G401.6 (cell line): ENCODE results near the gene TPSG1.
"Not testable (repeated sequence)": the region's sequence is repeated elsewhere in the genome, so short reads cannot be mapped to it uniquely, and the experiment has no call there.

Experiments
- FAIRE-seq: peaks from 2 replicates; lab custom pipeline; 2012; peaks lifted over from hg19 to GRCh38; lab: Jason Lieb, UNC

The TPSG1 gene

DNA sequence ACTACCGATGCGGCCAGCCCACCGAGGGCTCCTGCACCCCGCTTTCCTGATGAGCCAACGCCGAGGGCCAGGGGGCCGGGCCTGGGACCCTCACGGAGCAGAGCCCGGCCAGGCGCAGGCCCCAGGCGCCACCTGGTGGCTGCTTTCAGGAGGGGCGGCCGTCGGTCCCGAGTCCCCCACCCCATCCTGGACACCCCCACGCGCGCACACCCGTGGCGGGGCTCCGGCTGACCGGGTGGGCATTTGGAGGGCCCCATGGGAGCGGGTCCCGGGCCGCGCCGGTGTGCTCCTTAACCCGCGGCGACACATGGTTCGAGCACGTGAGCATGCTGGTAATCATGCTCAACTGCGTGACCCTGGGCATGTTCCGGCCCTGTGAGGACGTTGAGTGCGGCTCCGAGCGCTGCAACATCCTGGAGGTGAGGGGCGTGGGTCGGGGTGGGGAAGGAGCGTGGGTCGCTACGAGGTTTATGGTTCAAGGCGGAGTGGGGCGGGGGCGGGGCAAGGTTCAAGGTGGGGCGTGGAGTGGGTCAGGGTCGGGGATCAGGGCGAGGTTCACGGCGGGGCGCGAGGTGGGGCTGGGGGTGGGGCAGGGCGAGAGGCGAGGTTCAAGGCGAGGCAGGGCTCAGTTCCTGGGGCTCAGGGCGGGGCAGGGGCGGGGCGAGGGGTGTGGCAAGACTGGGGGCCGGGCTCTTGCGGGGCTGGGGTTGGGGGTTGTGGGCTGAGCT is 30.2 kb downstream of the TPSG1 start:
- FAIRE-seq: no peak

DNA sequence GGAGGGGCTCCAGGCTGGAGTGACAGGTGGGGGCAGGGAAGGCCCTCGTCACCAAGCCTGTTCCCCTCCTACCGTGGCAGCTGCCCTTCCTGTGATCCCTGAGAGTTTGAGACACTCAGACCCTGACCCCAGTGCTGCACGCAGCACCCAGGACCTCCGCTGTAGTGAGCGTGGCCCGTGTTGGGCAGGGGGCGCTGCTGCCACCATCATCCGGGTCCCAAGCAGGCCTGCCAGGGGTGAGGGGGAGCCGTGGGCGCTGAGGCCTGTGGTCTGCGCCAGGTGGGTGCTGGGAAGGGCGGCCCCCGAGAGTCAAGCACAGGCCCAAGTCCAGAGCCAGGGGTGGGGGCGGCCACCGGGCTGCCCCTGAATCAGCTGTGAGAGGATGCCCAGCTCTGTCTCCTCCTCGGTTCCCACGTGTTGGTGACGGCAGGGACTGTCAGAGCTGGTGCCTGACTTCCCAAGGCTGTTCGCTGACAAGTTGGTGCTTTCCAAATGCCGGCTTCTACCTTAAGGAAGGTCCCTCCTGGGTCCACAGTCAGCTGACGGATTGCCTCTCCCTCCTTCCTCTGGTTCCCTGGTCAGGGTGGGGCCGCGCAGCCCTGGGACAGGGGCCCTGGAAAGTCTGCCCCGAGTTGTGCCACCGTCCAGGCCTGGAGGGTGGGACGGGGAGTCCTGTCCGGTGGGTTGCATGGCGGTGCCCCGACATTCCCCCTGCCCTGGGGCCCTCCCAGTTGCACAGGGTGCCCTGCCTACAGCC is 31.1 kb downstream of the TPSG1 start:
- FAIRE-seq: no peak

- FAIRE-seq: no peak
These were observed 31.8 kb downstream of the TPSG1 start for GRCh38 chr16:1193143-1193824.

GRCh38 chr16:1192384-1193073 is 32.5 kb downstream of the TPSG1 start:
- FAIRE-seq: no peak

GRCh38 chr16:1190789-1191188 is 34.3 kb downstream of the TPSG1 start:
- FAIRE-seq: not testable (repeated sequence)

DNA sequence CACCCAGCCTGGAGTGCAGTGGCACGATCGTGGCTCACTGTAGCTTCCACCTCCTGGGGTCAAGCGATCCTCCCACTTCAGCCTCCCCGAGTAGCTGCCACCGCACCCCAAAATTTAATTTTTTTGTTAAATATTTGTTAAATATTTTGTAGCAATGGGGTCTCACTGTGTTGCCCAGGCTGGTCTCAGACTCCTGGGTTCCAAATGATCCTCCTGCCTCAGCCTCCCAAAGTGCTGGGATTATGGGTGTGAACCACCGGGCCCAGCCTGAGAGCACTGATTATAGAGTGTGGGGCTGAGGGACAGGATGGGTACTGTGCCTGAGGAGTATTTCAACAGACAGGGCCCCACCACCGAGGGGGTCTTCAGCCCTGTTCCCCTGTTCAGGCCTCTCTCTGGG is 35.6 kb downstream of the TPSG1 start:
- no peak for FAIRE-seq

DNA sequence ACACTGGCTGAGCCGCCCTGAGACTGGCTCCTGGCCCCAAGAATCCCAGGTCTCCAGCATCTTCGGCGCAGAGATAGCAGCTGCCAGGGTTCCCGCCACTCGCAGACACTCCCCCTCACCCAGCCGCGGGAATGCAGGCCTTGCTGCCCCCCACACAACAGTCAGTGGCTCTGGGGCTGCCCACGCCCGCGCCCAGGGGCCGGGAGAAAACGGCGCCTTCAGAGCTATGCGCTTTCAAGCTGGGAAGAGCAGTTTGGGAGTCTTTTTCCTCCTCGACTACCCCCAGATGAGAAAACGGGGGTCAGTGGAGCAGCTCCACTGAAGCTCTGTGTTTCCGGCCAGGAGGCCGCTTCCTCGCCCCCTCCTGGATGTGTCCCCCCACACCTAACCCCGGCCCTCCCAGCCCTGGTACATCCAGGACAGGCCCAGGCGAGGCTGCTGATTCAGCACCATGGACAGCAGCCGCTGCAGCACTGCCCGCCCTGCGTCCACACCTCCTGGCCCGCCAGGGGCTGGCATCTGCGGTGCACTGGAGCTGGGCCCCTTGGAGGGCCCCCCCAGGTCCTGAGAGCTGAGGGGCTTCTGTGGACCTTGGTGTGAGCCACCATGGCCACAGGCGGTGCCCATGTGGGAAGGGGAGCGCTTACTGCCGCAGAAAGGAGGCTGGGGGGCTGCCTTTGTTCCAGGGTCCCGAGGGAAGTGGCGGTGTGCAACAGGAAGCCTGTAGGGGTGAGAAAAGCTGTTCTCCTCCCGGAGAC is 36.5 kb downstream of the TPSG1 start:
- FAIRE-seq: no peak

GRCh38 chr16:1185460-1186207 is 39.4 kb downstream of the TPSG1 start:
- FAIRE-seq: not testable (repeated sequence)

- FAIRE-seq: no peak
These were observed 40.1 kb downstream of the TPSG1 start for GRCh38 chr16:1184980-1185379.

DNA sequence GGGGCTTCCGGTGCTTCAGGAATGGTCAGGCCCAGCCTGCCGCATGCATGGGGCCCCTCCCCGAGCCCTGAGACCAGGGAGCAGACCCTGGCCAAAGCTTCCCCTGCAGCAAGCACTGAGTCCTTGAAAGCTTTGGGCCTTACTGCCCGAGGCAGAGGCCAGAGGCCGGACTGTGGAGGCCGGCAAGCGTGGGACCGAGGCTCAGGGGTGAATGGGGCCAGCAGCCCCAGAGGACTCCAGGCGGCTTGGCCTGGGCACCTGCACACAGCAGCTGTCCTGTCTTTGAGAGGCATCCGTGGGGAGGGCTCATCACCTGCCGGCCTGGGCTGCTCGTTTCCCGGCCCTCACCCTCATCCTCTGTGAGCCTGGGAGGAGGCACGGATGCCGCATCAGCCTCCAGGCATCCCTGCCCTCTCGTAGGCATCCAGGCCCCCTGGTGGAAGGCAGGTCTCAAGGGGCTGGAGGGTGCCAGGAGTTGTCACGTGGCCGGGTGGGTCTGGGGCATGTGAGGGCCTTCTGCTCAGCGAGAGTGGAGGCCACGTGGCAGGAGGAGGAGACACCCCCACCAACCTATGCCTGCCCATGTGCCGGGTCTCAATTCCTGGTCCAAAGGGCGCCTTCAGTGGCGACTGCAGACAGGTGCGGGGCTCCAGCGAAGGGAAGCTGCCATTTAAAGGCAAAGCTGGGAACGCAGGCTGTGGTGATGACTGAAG is 40.8 kb downstream of the TPSG1 start:
- no peak for FAIRE-seq

DNA sequence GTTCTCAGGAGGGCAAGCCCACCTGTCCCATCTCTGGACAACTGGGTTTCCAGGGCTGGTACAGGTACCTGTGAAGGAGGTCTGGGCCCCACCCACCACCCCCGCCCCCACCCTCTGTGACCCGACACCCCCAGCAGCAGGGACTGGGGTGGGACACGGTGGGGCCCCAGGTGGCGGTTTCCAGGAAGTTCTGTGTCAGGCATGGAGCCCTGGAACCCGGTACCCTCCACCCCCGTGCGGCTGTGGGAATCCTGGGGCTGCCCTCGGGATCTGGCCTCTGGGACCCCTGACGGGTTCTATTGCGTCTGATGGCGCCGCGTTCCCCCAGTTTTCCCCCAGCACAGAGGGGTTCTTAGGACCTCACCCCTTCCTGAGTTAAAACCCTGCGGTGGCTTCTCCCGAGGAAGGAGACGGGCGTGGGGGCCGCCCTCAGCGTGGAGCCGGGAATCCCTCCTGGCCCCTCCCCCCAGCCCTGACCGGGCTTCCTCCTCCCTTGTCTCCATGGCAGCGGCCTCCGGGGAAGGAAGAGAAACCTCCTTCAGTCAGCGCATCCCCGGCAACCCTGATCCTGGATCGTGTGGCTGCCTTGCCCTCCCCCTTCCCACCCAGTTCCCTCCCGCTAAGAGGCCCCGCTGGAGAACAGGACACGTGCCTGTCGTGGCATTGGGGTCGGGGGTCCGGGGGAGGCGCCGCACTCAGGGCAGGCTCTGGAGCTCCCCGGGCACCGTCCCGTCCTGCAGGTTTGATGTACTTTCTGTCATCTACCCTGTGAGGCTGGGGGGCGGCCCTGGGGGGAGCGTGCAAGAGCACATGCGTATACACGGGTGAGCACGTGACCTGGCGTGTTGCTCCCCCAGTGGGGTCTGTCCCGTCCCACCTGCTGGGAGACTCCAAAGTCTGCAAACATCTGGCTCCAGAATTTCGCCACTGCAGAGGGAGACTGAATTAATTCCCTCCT is 41.8 kb downstream of the TPSG1 start:
- no peak for FAIRE-seq

GRCh38 chr16:1182316-1182671 is 42.8 kb downstream of the TPSG1 start:
- no peak for FAIRE-seq

- no peak for FAIRE-seq
These were observed 43.4 kb downstream of the TPSG1 start for GRCh38 chr16:1181404-1182315.

GRCh38 chr16:1180549-1181403 is 44.3 kb downstream of the TPSG1 start:
- no peak for FAIRE-seq

GRCh38 chr16:1178295-1178910 is 46.7 kb downstream of the TPSG1 start:
- FAIRE-seq: no peak

DNA sequence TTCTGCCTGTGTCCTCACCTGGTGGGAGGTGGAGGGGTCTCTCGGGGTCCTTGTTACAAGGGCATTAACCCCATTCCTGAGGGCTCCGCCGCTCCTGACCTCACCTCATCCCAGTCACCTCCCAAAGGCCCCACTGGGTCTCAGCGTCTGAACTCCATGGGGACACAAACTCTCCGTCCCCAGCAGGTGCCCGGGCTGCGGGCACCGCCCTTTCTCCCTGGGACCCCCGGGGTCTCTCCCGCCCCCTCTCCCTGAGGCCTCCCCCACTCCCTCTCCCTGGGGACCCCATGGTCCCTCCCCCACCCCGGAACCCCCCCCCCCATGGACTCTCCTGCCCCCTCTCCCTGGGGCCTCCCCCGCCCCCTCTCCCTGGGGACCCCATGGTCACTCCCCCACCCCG is 47.3 kb downstream of the TPSG1 start:
- no peak for FAIRE-seq

- no peak for FAIRE-seq
These were observed 48.0 kb downstream of the TPSG1 start for GRCh38 chr16:1177053-1177452.
